ENCODE measurements around the gene KSR1. TPM values are rescaled to one million over a fixed set of nuclear protein-coding genes. Genes with fewer than 3 reads are reported as not detected.

Gene KSR1
- total RNA-seq, 1 donor from 2014 or later, result 60.6 TPM

GRCh38 chr17:27457360-27457715 is 1.1 kb downstream of the KSR1 start:
- Mint-ChIP-seq H3K27ac (ENCODE audit: unreplicated experiment) (peak overlapping the region; percentile 55), H3K36me3 (ENCODE audit: low read depth) (no peaks in the 10 kb centered on the region), H3K4me3 (ENCODE audit: unreplicated experiment) (peak overlapping the region; percentile 92), H3K9me3 (ENCODE audit: low read depth) (no peaks in the 10 kb centered on the region), H3K4me1 (ENCODE audit: low read depth) (peaks cover 44% of the 10 kb centered on the region), H3K27me3 (ENCODE audit: low read depth) (no peaks in the 10 kb centered on the region)
- DNase-seq (ENCODE audit: low spot score), result no peak
- TF ChIP-seq CTCF (IDR thresholded peaks at IDR 0.05), result no peak

DNA sequence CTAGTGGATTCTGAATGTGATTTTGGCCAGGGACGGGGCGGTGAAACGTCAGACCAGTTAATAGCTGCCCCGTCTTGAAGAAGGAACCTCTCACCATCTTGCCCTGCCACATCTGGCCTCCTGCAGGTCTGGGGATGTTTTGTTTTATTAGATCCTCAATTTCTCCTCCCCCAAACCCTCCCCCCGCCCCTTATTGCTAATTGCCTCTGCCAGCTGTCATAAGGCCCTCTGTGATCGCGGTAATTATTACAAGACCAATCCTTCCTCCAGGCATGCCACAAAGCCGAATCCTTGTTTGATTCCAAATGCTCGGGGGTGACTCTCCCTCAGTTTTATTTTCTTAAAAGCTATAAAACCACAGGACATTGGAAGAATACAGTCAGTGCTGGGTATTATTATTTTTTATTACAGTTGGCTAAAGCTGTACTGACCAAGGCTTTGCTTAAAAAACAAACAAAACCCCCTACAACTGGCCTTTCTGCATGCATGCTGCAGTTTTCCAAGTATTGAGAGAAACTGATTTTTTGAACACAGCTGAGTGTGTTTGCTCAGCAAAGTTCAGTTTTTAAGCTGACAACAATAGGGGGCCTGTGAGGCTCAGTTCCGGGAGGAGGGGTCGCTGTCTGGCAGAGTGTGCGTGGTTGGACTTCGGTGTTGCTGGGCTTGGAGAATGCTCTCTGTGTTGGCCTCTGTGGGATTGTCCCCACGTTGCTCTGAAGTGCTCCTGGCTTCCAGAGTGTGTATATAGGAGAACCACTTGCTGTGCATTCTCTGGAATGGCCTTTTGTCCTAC is 1.7 kb downstream of the KSR1 start:
- Mint-ChIP-seq H3K36me3 (ENCODE audit: low read depth) (no peaks in the 10 kb centered on the region), H3K9me3 (ENCODE audit: low read depth) (no peaks in the 10 kb centered on the region), H3K27ac (ENCODE audit: unreplicated experiment) (peak overlapping the region; percentile 81), H3K4me1 (ENCODE audit: low read depth) (peaks cover 47% of the 10 kb centered on the region), H3K27me3 (ENCODE audit: low read depth) (no peaks in the 10 kb centered on the region), H3K4me3 (ENCODE audit: unreplicated experiment) (peak overlapping the region; percentile 92)
- no peak for DNase-seq (ENCODE audit: low spot score)
- TF ChIP-seq CTCF (IDR thresholded peaks at IDR 0.05), result peak; percentile 37

- H3K27me3 Mint-ChIP-seq (ENCODE audit: low read depth), result no peaks in the 10 kb centered on the region
- H3K36me3 Mint-ChIP-seq (ENCODE audit: low read depth), result no peaks in the 10 kb centered on the region
- no peaks in the 10 kb centered on the region for H3K9me3 Mint-ChIP-seq (ENCODE audit: low read depth)
- peak overlapping the region; percentile 92 for H3K4me3 Mint-ChIP-seq (ENCODE audit: unreplicated experiment)
- no peak for TF ChIP-seq CTCF (IDR thresholded peaks at IDR 0.05)
- peak overlapping the region; percentile 81 for H3K27ac Mint-ChIP-seq (ENCODE audit: unreplicated experiment)
- DNase-seq (ENCODE audit: low spot score), result no peak
- peaks cover 53% of the 10 kb centered on the region for H3K4me1 Mint-ChIP-seq (ENCODE audit: low read depth)
Measured at GRCh38 chr17:27458524-27458908, 2.3 kb downstream of the KSR1 start.

DNA sequence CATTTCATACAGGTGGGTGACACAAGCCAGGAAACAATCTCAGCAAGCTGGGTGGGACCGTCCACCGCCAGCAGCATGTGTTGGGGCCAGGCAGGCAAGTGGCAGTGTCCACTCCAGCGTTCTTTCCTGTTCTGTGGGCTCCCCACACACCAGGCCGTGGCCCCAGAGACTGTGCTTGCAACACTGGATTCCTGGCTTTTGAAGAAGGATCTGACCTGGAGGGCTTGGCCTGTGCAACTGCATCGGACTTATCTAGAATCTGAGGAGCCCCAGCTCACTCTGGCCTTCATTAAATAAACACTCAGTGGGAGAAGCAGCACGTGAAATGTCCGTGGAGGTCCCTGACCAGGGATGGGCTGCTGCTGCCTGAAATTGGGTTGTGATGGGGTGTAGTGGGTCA is 3.2 kb downstream of the KSR1 start:
- Mint-ChIP-seq H3K27me3 (ENCODE audit: low read depth) (no peaks in the 10 kb centered on the region), H3K9me3 (ENCODE audit: low read depth) (no peaks in the 10 kb centered on the region), H3K4me1 (ENCODE audit: low read depth) (peaks cover 55% of the 10 kb centered on the region), H3K36me3 (ENCODE audit: low read depth) (no peaks in the 10 kb centered on the region), H3K27ac (ENCODE audit: unreplicated experiment) (peak overlapping the region; percentile 27), H3K4me3 (ENCODE audit: unreplicated experiment) (peak overlapping the region; percentile 92)
- TF ChIP-seq CTCF (IDR thresholded peaks at IDR 0.05), result no peak
- no peak for DNase-seq (ENCODE audit: low spot score)

- no peak for DNase-seq (ENCODE audit: low spot score)
- H3K27me3 Mint-ChIP-seq (ENCODE audit: low read depth), result no peaks in the 10 kb centered on the region
- no peaks in the 10 kb centered on the region for H3K9me3 Mint-ChIP-seq (ENCODE audit: low read depth)
- no peak for TF ChIP-seq CTCF (IDR thresholded peaks at IDR 0.05)
- peaks cover 55% of the 10 kb centered on the region for H3K4me1 Mint-ChIP-seq (ENCODE audit: low read depth)
- H3K4me3 Mint-ChIP-seq (ENCODE audit: unreplicated experiment), result no peak overlapping the region
- H3K36me3 Mint-ChIP-seq (ENCODE audit: low read depth), result no peaks in the 10 kb centered on the region
- H3K27ac Mint-ChIP-seq (ENCODE audit: unreplicated experiment), result peak overlapping the region; percentile 17
Measured at GRCh38 chr17:27460196-27460725, 4.0 kb downstream of the KSR1 start.
